Lower lobe of right lung (tissue), 2 donors: Measurements from ENCODE around the gene NGEF. TPM values are rescaled to one million over a fixed set of nuclear protein-coding genes. Genes with fewer than 3 reads are reported as not detected.

Experiments used
- ATAC-seq, 2 donors: fragments of 200-7000 bp; cut with Tn5 transposase; one replicate each; pipeline ENCODE4 v1.9.1; 2020 to 2022; ENCODE audit warnings: mild to moderate bottlenecking in 2 of 2, moderate library complexity in 2 of 2
- DNase-seq: peaks from one replicate; pipeline ENCODE4 v3.0.0-alpha.2; 2020
- H3K27ac ChIP-seq: fragments of 200-600 bp; one replicate; pipeline ENCODE4 v1.8.0; 2022
- H3K27me3 ChIP-seq: fragments of 200-600 bp; one replicate; pipeline ENCODE4 v1.8.0; 2022; ENCODE audit warnings: low read depth
- H3K36me3 ChIP-seq: fragments of 200-600 bp; one replicate; pipeline ENCODE4 v1.8.0; 2022; ENCODE audit warnings: mild to moderate bottlenecking
- H3K4me1 ChIP-seq: fragments of 200-600 bp; one replicate; pipeline ENCODE4 v1.8.0; 2022
- H3K4me3 ChIP-seq: fragments of 200-600 bp; one replicate; pipeline ENCODE4 v1.8.0; 2022; ENCODE audit warnings: mild to moderate bottlenecking
- H3K9me3 ChIP-seq: fragments of 200-600 bp; one replicate; pipeline ENCODE4 v1.8.0; 2022
- intact Hi-C: fragments of 100-400 bp; cut with DNase I; formaldehyde crosslinking; loops from one replicate; pipeline ENCODE4 v1.11.0; 2022
- total RNA-seq: library from RNA; stranded (reverse); fragmentation: NEBNext Ultra II Directional; extraction: Animal tissue kit (Norgen Biotek cat#: 25700); gene quantifications from one replicate; pipeline ENCODE4 v1.2.1, GENCODE V29; 2021
- TF ChIP-seq, protein P1 (sequence below): fragments of 200-600 bp; IDR thresholded peaks from one replicate; pipeline ENCODE4 v1.8.0; 2022; ENCODE audit warnings: antibody characterized with exemption, mild to moderate bottlenecking
- donor health status: DM: no; HTN: yes; CAD: no; lungs with severe emphysema.

Gene NGEF
- total RNA-seq, 1 donor from 2014 or later: 1.7 TPM

DNA sequence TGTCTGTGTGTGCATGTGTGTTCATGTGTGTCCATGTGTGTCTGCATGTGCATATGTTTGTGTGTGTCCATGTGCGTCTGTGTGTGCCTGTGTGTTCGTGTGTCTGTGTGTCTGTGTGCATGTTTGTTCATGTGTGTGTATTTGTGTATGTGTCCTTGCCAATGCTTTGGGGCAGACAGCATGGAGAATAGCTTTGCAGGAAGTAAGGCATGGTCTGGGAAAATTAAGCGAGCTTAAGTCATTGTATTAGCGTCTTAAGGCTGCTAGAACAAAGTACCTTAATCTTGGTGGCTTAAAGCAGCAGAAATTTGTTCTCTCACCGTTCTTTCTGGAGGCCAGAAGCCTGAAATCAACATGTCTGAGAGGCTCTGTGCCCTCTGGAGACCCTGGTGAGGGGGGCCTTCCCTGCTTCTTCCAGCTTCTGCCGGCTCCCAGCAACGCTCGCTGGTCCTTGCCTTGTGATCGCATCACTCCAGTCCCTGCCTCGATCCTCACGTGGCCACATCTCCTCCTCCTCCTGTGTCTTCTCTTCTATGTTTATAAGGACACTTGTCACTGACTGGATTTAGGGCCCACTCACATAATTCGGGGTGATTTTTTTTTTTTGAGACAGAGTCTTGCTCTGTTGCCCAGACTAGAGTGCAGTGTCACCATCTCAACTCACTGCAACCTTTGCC, 23.2 kb upstream of the NGEF start:
- H3K4me1 ChIP-seq: no peaks in the 10 kb centered on the region
- TF ChIP-seq, protein P1, sequence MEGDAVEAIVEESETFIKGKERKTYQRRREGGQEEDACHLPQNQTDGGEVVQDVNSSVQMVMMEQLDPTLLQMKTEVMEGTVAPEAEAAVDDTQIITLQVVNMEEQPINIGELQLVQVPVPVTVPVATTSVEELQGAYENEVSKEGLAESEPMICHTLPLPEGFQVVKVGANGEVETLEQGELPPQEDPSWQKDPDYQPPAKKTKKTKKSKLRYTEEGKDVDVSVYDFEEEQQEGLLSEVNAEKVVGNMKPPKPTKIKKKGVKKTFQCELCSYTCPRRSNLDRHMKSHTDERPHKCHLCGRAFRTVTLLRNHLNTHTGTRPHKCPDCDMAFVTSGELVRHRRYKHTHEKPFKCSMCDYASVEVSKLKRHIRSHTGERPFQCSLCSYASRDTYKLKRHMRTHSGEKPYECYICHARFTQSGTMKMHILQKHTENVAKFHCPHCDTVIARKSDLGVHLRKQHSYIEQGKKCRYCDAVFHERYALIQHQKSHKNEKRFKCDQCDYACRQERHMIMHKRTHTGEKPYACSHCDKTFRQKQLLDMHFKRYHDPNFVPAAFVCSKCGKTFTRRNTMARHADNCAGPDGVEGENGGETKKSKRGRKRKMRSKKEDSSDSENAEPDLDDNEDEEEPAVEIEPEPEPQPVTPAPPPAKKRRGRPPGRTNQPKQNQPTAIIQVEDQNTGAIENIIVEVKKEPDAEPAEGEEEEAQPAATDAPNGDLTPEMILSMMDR: no peak
- no peak overlapping the region for H3K27ac ChIP-seq
- H3K9me3 ChIP-seq: no peaks in the 10 kb centered on the region
- H3K36me3 ChIP-seq: no peaks in the 10 kb centered on the region
- DNase-seq: no peak
- H3K4me3 ChIP-seq: no peak overlapping the region
- no peak for ATAC-seq
- H3K27me3 ChIP-seq: peaks cover 4% of the 10 kb centered on the region
- intact Hi-C loops: no loop called here

DNA sequence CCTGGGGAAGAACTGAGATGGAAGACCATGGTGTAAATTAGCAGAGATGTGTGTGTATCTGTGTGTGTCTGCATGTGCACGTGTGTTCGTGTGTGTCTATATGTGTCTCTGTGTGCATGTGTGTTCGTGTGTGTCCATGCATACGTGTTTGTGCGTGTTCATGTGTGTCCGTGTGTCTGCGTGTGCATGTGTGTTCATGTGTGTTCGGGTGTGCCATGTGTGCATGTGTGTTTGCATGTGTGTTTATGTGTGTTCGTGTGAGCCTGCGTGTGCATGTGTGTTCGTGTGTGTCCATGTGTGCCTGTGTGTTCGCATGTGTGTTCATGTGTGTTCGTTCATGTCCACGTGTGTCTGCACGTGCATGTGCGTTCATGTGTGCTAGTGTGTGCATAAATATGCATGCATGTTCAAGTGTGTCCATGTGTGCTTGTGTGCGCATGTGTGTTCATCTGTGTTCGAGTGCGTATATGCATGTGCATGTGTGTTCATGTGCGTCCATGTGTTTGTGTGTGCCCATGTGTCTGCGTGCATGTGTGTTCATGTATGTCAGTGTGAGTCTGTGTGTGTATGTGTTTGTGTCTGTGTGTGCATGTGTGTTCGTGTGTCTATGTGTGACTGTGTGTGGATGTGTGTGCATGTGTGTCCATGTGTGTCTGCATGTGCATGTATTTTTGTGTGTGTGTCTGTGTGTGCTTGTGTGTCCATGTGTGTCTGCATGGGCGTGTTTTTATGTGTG, 22.5 kb upstream of the NGEF start:
- Histone ChIP-seq H3K36me3 (no peaks in the 10 kb centered on the region), H3K4me3 (no peak overlapping the region), H3K9me3 (no peaks in the 10 kb centered on the region), H3K4me1 (no peaks in the 10 kb centered on the region), H3K27me3 (peaks cover 4% of the 10 kb centered on the region), H3K27ac (no peak overlapping the region)
- intact Hi-C loops: no loop called here
- ATAC-seq: no peak
- TF ChIP-seq, protein P1: no peak
- DNase-seq: no peak

DNA sequence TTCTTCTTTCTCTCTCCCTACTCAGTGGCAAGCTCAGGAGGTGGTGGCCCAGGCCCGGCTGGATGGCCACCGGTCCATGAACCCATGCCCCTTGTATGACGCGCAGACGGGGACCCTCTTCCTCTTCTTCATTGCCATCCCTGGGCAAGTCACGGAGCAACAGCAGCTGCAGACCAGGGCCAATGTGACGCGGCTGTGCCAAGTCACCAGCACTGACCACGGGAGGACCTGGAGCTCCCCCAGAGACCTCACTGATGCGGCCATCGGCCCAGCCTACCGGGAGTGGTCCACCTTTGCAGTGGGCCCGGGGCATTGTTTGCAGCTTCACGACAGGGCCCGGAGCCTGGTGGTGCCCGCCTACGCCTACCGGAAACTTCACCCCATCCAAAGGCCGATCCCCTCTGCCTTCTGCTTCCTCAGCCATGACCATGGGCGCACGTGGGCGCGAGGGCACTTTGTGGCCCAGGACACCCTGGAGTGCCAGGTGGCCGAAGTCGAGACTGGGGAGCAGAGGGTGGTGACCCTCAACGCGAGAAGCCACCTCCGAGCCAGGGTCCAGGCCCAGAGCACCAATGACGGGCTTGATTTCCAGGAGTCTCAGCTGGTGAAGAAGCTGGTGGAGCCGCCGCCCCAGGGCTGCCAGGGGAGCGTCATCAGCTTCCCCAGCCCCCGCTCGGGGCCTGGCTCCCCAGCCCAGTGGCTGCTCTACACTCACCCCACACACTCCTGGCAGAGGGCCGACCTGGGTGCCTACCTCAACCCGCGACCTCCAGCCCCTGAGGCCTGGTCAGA, 21.2 kb upstream of the NGEF start:
- no peaks in the 10 kb centered on the region for H3K36me3 ChIP-seq
- ATAC-seq (no peak), DNase-seq (no peak)
- H3K27ac ChIP-seq: no peak overlapping the region
- H3K4me1 ChIP-seq: no peaks in the 10 kb centered on the region
- no peaks in the 10 kb centered on the region for H3K9me3 ChIP-seq
- intact Hi-C loops: no loop called here
- H3K4me3 ChIP-seq: no peak overlapping the region
- TF ChIP-seq, protein P1: no peak
- H3K27me3 ChIP-seq: no peaks in the 10 kb centered on the region

DNA sequence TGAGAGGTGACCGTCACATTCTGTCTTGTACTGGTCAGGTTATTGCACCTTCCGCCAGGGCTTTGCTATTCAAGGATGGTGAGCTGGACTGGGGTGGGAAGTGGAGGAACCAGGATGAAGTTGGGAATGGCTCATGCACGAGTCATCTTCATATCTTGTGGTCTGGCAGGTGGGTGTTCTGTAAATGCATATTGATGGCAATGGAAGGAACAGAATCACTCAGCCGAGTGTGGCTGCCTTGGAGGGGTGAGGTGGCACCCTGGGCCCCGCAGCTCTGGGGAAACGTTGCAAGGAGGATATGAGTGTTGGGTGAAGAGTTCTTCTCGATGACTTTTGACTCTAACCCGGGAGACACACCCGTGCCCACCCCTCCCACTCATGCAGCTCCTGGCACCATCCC, 20.6 kb upstream of the NGEF start:
- H3K36me3 ChIP-seq: no peaks in the 10 kb centered on the region
- no peak overlapping the region for H3K4me3 ChIP-seq
- H3K27ac ChIP-seq: no peak overlapping the region
- intact Hi-C loops: no loop called here
- DNase-seq (no peak), ATAC-seq (no peak)
- TF ChIP-seq, protein P1: no peak
- no peaks in the 10 kb centered on the region for H3K9me3 ChIP-seq
- no peaks in the 10 kb centered on the region for H3K27me3 ChIP-seq
- no peaks in the 10 kb centered on the region for H3K4me1 ChIP-seq

DNA sequence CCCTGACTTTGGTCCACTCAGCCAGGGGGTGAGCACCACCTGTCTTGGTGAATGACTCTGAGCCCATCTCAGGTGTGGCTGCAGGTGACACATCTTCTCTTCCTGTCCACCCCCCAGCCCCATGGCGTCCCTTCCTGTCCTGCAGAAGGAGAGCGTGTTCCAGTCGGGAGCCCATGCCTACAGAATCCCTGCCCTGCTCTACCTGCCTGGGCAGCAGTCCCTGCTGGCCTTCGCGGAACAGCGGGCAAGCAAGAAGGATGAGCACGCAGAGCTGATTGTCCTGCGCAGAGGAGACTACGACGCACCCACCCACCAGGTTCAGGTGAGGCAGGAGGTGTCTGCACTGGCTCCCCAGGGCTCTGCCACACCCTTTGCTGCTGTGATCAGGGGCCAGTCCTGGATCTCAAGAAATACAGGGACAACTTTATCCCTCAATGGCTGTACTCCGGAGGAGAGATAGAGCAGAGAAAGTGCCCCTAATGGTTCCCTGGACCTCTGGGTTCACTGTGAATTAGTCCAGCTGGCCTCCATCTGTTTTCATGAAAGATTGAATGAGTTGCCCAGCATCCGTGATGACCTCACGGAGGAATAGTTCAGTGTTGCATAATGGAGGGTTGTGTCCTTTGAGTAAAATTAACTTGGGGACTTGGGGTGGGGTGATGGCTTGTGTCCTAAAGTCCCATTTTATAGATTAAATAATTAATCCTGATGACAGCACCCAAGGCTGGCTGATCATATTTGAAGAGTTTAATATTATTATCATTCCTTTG, 19.7 kb upstream of the NGEF start, which contains the start of gene NEU2:
NEU2 (plus strand) TSS at position 122 of the 770 bp plus-strand sequence; CDS start at position 122, 0 bp downstream.
- DNase-seq: no peak
- Histone ChIP-seq H3K4me1 (no peaks in the 10 kb centered on the region), H3K4me3 (no peak within 1 kb of the TSS), H3K36me3 (no peaks in the 10 kb centered on the region), H3K9me3 (no peaks in the 10 kb centered on the region), H3K27ac (no peak within 1 kb of the TSS), H3K27me3 (no peaks in the 10 kb centered on the region)
- no peak for ATAC-seq
- TF ChIP-seq, protein P1: no peak
- intact Hi-C loops: no loop called here
